ENCODE measurements around the gene FREM1. TPM values are rescaled to one million over a fixed set of nuclear protein-coding genes. Genes with fewer than 3 reads are reported as not detected.

FREM1 gene
- total RNA-seq, 1 donor from 2014 or later: 0.52 TPM

- Histone ChIP-seq H3K9me3 (ENCODE audit: insufficient read depth, low read depth, low read length) (no peaks in the 10 kb centered on the region), H3K9ac (ENCODE audit: low read length) (no peak overlapping the region)
- FAIRE-seq: no peak
These were observed 160.5 kb downstream of the FREM1 start for GRCh38 chr9:14749741-14750211.

GRCh38 chr9:14748373-14748772 is 161.9 kb downstream of the FREM1 start:
- FAIRE-seq: no peak
- no peaks in the 10 kb centered on the region for H3K36me3 ChIP-seq (ENCODE audit: insufficient read depth, low read length)

More at GRCh38 chr9:14749741-14750211, 160.5 kb downstream of the FREM1 start:
- H2AFZ ChIP-seq (ENCODE audit: low read depth, low read length): peak overlapping the region; percentile 67
- H3K27ac Mint-ChIP-seq (ENCODE audit: unreplicated experiment): no peak overlapping the region
- peaks cover 7% of the 10 kb centered on the region for H3K27me3 ChIP-seq (ENCODE audit: insufficient read depth, low read length)
- H3K36me3 ChIP-seq (ENCODE audit: insufficient read depth, low read length): no peaks in the 10 kb centered on the region
- H3K9me3 Mint-ChIP-seq (ENCODE audit: unreplicated experiment): no peaks in the 10 kb centered on the region
- no peak for DNase-seq (ENCODE audit: low read depth)
- no peak overlapping the region for H3K4me3 ChIP-seq (ENCODE audit: insufficient read depth, low read depth, low read length)
- no peaks in the 10 kb centered on the region for H3K4me1 ChIP-seq (ENCODE audit: insufficient read depth, low read length)
- H3K27ac ChIP-seq (ENCODE audit: low read depth, low read length): no peak overlapping the region
- H3K27me3 Mint-ChIP-seq (ENCODE audit: low read depth, unreplicated experiment): no peaks in the 10 kb centered on the region
- no peaks in the 10 kb centered on the region for H3K79me2 ChIP-seq (ENCODE audit: insufficient read depth, low read length)
- no peak overlapping the region for H3K4me3 Mint-ChIP-seq (ENCODE audit: unreplicated experiment)
- no peaks in the 10 kb centered on the region for H3K36me3 Mint-ChIP-seq (ENCODE audit: low read depth, unreplicated experiment)
- TF ChIP-seq CTCF (IDR thresholded peaks at IDR 0.05; ENCODE audit: insufficient read depth, low read depth, low read length) (no peak), EZH2 (IDR thresholded peaks at IDR 0.05; ENCODE audit: insufficient read depth, low read length) (no peak)
- H4K20me1 ChIP-seq (ENCODE audit: insufficient read depth, low read length): no peaks in the 10 kb centered on the region
- no peaks in the 10 kb centered on the region for H3K4me1 Mint-ChIP-seq (ENCODE audit: low read depth, unreplicated experiment)
- H3K4me2 ChIP-seq (ENCODE audit: low read length): peak overlapping the region; percentile 56

More at GRCh38 chr9:14748373-14748772, 161.9 kb downstream of the FREM1 start:
- Histone ChIP-seq H3K4me2 (ENCODE audit: low read length) (no peak overlapping the region), H3K27me3 (ENCODE audit: insufficient read depth, low read length) (peaks cover 7% of the 10 kb centered on the region), H3K4me3 (ENCODE audit: insufficient read depth, low read depth, low read length) (no peak overlapping the region), H3K27ac (ENCODE audit: low read depth, low read length) (no peak overlapping the region), H2AFZ (ENCODE audit: low read depth, low read length) (no peak overlapping the region), H4K20me1 (ENCODE audit: insufficient read depth, low read length) (no peaks in the 10 kb centered on the region), H3K9ac (ENCODE audit: low read length) (no peak overlapping the region), H3K4me1 (ENCODE audit: insufficient read depth, low read length) (no peaks in the 10 kb centered on the region), H3K79me2 (ENCODE audit: insufficient read depth, low read length) (no peaks in the 10 kb centered on the region), H3K9me3 (ENCODE audit: insufficient read depth, low read depth, low read length) (no peaks in the 10 kb centered on the region)
- Mint-ChIP-seq H3K4me1 (ENCODE audit: low read depth, unreplicated experiment) (no peaks in the 10 kb centered on the region), H3K27ac (ENCODE audit: unreplicated experiment) (no peak overlapping the region), H3K27me3 (ENCODE audit: low read depth, unreplicated experiment) (no peaks in the 10 kb centered on the region), H3K4me3 (ENCODE audit: unreplicated experiment) (no peak overlapping the region), H3K9me3 (ENCODE audit: unreplicated experiment) (peaks cover 3% of the 10 kb centered on the region), H3K36me3 (ENCODE audit: low read depth, unreplicated experiment) (no peaks in the 10 kb centered on the region)
- TF ChIP-seq EZH2 (IDR thresholded peaks at IDR 0.05; ENCODE audit: insufficient read depth, low read length) (no peak), CTCF (IDR thresholded peaks at IDR 0.05; ENCODE audit: insufficient read depth, low read depth, low read length) (no peak)
- no peak for DNase-seq (ENCODE audit: low read depth)
